Esophagus squamous epithelium (tissue), 4 donors: ENCODE results near the gene SIGLEC9.

Experiments
- CTCF ChIP-seq, 6 experiments: fragments of 450-650 bp in 4 of 6; fragments of 200-600 bp in 2 of 6; sonication (generic) in 2 of 6; IDR thresholded peaks; one replicate each; pipeline ENCODE4 v1.5.1; 2016 to 2019; ENCODE audit warnings: antibody characterized with exemption in 6 of 6, mild to moderate bottlenecking in 4 of 6, moderate library complexity in 4 of 6
- POLR2A ChIP-seq, 4 donors: fragments of 450-650 bp; IDR thresholded peaks; one replicate each; pipeline ENCODE4 v1.6.1; 2017; ENCODE audit warnings: antibody characterized with exemption in 4 of 4, mild to moderate bottlenecking in 4 of 4, moderate library complexity in 3 of 4

- no peak for TF ChIP-seq CTCF (IDR thresholded peaks at IDR 0.05)
- TF ChIP-seq POLR2A (IDR thresholded peaks at IDR 0.05) = no peak
Observed at GRCh38 chr19:51148580-51148979, 23.9 kb downstream of the SIGLEC9 start.
